K562 (cell line): ENCODE measurements around the gene COG2. TPM values are rescaled to one million over a fixed set of nuclear protein-coding genes. Genes with fewer than 3 reads are reported as not detected.

Experiments
- KAT7 ChIP-seq: sonication (generic); formaldehyde crosslinking; IDR thresholded peaks from 2 replicates; pipeline ENCODE4 v1.8.0; 2022; ENCODE audit warnings: missing genetic modification reagents, mild to moderate bottlenecking, borderline replicate concordance
- KLF1 ChIP-seq: fragments of 450-650 bp; IDR thresholded peaks from 2 replicates; pipeline ENCODE4 v1.6.1; 2016; ENCODE audit warnings: missing genetic modification characterization, missing compliant biosample characterization
- THAP12 ChIP-seq: fragments of 250-450 bp; sonication (Bioruptor Pico); IDR thresholded peaks from 2 replicates; pipeline ENCODE4 v1.9.0; 2021; ENCODE audit warnings: mild to moderate bottlenecking, inconsistent platforms
- ZNF318 ChIP-seq, 2 experiments: fragments of 450-650 bp; IDR thresholded peaks; 2 replicates each; pipeline ENCODE4 v1.6.1; 2016; ENCODE audit warnings: mild to moderate bottlenecking in 2 of 2, borderline replicate concordance in 1 of 2, low read depth in 1 of 2, moderate library complexity in 1 of 2
- ZNF57 ChIP-seq: fragments of 450-650 bp; formaldehyde crosslinking; IDR thresholded peaks from 2 replicates; pipeline ENCODE4 v1.4.0; 2020; ENCODE audit warnings: mild to moderate bottlenecking, moderate library complexity
- polyA plus RNA-seq, 8 experiments: library from polyadenylated mRNA; depleted of rRNA in 4 of 8; stranded (reverse) in 5 of 8; unstranded in 3 of 8; fragments of >200 nt; fragmentation: Nextera tagmentation in 2 of 8; fragmentation: Illumina TruSeq in 1 of 8; extraction: Ambion mirVana in 2 of 8; extraction: Trizol in 1 of 8; gene quantifications; 2 replicates each; pipeline versions ENCODE4 v1.2.1 to v1.2.3, GENCODE V29; 2011 to 2014; ENCODE audit warnings: inconsistent platforms in 1 of 8, missing spikeins in 1 of 8
- total RNA-seq, 7 experiments: library from RNA; depleted of rRNA in 6 of 7; stranded (reverse); fragments of >200 nt in 6 of 7; fragmentation: Illumina TruSeq in 2 of 7; extraction: Trizol in 2 of 7; gene quantifications; 2 replicates each; pipeline versions ENCODE4 v1.2.1 to v1.2.3, GENCODE V29; 2011 to 2021; ENCODE audit warnings: low replicate concordance in 1 of 7

Gene COG2
- total and polyA plus RNA-seq, 9 of the 15 experiments (the other 6 are each of a cell fraction or from before 2014, with no cell fraction given): 22.0 to 51.7 (median 33.3) TPM

- no peak for TF ChIP-seq ZNF318 (IDR thresholded peaks at IDR 0.05; ENCODE audit: borderline replicate concordance in 1 of 2, low read depth in 1 of 2)
- TF ChIP-seq THAP12 (CRISPR knock-in tag): no peak
- TF ChIP-seq KLF1 (tag): no peak
- TF ChIP-seq KAT7: no peak
- TF ChIP-seq ZNF57 (CRISPR knock-in tag): no peak
Measured at GRCh38 chr1:230706020-230706699, 63.9 kb downstream of the COG2 start (continued).
